ENCODE results near the gene SCN4A.
"Not testable (repeated sequence)": the region's sequence is repeated elsewhere in the genome, so short reads cannot be mapped to it uniquely, and the experiment has no call there.

The SCN4A gene

GRCh38 chr17:63932721-63933120 lies 40.0 kb downstream of the SCN4A start:
- DNase-seq = no peak

GRCh38 chr17:63931981-63932561 lies 40.6 kb downstream of the SCN4A start, which contains the start of gene CD79B:
TSS of gene CD79B (minus strand) at chr17:63932331. CDS start at chr17:63932261, 70 bp downstream.
- DNase-seq = peak; percentile 53

GRCh38 chr17:63930951-63931575 lies 41.7 kb downstream of the SCN4A start:
- peak; percentile 35 for DNase-seq

GRCh38 chr17:63929860-63930766 lies 42.6 kb downstream of the SCN4A start:
- DNase-seq = no peak

- DNase-seq = no peak
Observed at GRCh38 chr17:63928966-63929695, 43.6 kb downstream of the SCN4A start.

GRCh38 chr17:63928172-63928666 lies 44.5 kb downstream of the SCN4A start:
- DNase-seq = no peak

- no peak for DNase-seq
Observed at GRCh38 chr17:63927464-63928171, 45.1 kb downstream of the SCN4A start.

- DNase-seq = no peak
Observed at GRCh38 chr17:63926164-63926563, 46.6 kb downstream of the SCN4A start.

GRCh38 chr17:63925615-63926014 lies 47.1 kb downstream of the SCN4A start:
- no peak for DNase-seq

- DNase-seq = not testable (repeated sequence)
Observed at GRCh38 chr17:63922402-63922801, 50.3 kb downstream of the SCN4A start.

- not testable (repeated sequence) for DNase-seq
Observed at GRCh38 chr17:63920779-63921178, 51.9 kb downstream of the SCN4A start.

GRCh38 chr17:63920050-63920449 lies 52.7 kb downstream of the SCN4A start:
- not testable (repeated sequence) for DNase-seq

GRCh38 chr17:63919311-63919723 lies 53.4 kb downstream of the SCN4A start:
- peak; percentile 39 for DNase-seq

GRCh38 chr17:63918789-63919305 lies 53.9 kb downstream of the SCN4A start, which contains the start of gene GH1:
TSS of gene GH1 (minus strand) at chr17:63918839. CDS start at chr17:63918776, 63 bp downstream.
- not testable (repeated sequence) for DNase-seq

GRCh38 chr17:63918305-63918704 lies 54.4 kb downstream of the SCN4A start:
- no peak for DNase-seq

- no peak for DNase-seq
Observed at GRCh38 chr17:63917646-63918045, 55.1 kb downstream of the SCN4A start.

- DNase-seq = not testable (repeated sequence)
Observed at GRCh38 chr17:63917206-63917605, 55.5 kb downstream of the SCN4A start.

GRCh38 chr17:63916566-63917185 lies 56.0 kb downstream of the SCN4A start:
- no peak for DNase-seq

GRCh38 chr17:63915753-63916152 lies 57.0 kb downstream of the SCN4A start:
- DNase-seq = not testable (repeated sequence)

- DNase-seq = no peak
Observed at GRCh38 chr17:63914471-63914870, 58.2 kb downstream of the SCN4A start.

- peak; percentile 36 for DNase-seq
Observed at GRCh38 chr17:63911657-63912100, 61.0 kb downstream of the SCN4A start.

Measured in stimulated activated naive CD4-positive, alpha-beta T cell treated with Interleukin-2 at 50 U/mL for 16 hours (primary cell).